CD4-positive, CD25-positive, alpha-beta regulatory T cell (primary cell): ENCODE results near the gene NLRP14. TPM values are rescaled to one million over a fixed set of nuclear protein-coding genes. Genes with fewer than 3 reads are reported as not detected.

ENCODE experiments used
- ATAC-seq, 2 donors: fragments of 150-1000 bp; cut with Tn5 transposase; one replicate each; pipeline ENCODE4 v1.10.0; 2021; ENCODE audit warnings: low read depth in 2 of 2, moderate number of reproducible peaks in 2 of 2, moderate library complexity in 1 of 2
- DNase-seq, 3 donors: peaks; one replicate each; pipeline versions ENCODE4 v3.0.0 to v3.0.0-alpha.2; 2012 to 2022; ENCODE audit warnings: mixed read lengths in 1 of 3
- H3K27ac ChIP-seq: one replicate; pipeline ENCODE4 v1.7.0; 2013; ENCODE audit warnings: mild to moderate bottlenecking, low read length; ENCODE audit not compliant: insufficient read depth, poor library complexity, severe bottlenecking
- H3K27me3 ChIP-seq: one replicate; pipeline ENCODE4 v1.7.0; 2013; ENCODE audit warnings: low read length; ENCODE audit not compliant: control insufficient read depth, insufficient read depth
- H3K36me3 ChIP-seq: one replicate; pipeline ENCODE4 v1.7.0; 2013; ENCODE audit warnings: mild to moderate bottlenecking, low read length, moderate library complexity; ENCODE audit not compliant: control insufficient read depth, insufficient read depth
- H3K4me1 ChIP-seq: 2 replicates; pipeline ENCODE4 v1.7.0; 2013; ENCODE audit warnings: mild to moderate bottlenecking, low read length; ENCODE audit not compliant: insufficient read depth, control insufficient read depth, poor library complexity, severe bottlenecking
- H3K4me3 ChIP-seq: one replicate; pipeline ENCODE4 v1.7.0; 2013; ENCODE audit warnings: low read depth, mild to moderate bottlenecking, low read length, moderate library complexity
- H3K9me3 ChIP-seq, 2 experiments: 1 replicate in 1 of 2; 2 replicates in 1 of 2; pipeline ENCODE4 v1.7.0; 2013; ENCODE audit warnings: low read length in 2 of 2, mild to moderate bottlenecking in 1 of 2, moderate library complexity in 1 of 2; ENCODE audit not compliant: control insufficient read depth in 2 of 2
- H3K27ac Mint-ChIP-seq, 3 donors: one replicate each; pipeline ENCODE4 v1.8.0; 2020 to 2022; ENCODE audit warnings: mild to moderate bottlenecking in 3 of 3, mixed read lengths in 3 of 3, moderate library complexity in 2 of 3
- H3K27me3 Mint-ChIP-seq: one replicate; pipeline ENCODE4 v1.8.0; 2022; ENCODE audit warnings: mild to moderate bottlenecking, mixed read lengths
- H3K36me3 Mint-ChIP-seq: one replicate; pipeline ENCODE4 v1.8.0; 2020; ENCODE audit warnings: mixed read lengths
- H3K4me1 Mint-ChIP-seq, 4 donors: one replicate each; pipeline ENCODE4 v1.8.0; 2020 to 2022; ENCODE audit warnings: mixed read lengths in 4 of 4, mild to moderate bottlenecking in 1 of 4
- H3K4me3 Mint-ChIP-seq, 4 donors: one replicate each; pipeline ENCODE4 v1.8.0; 2020 to 2022; ENCODE audit warnings: mild to moderate bottlenecking in 4 of 4, mixed read lengths in 4 of 4, moderate library complexity in 3 of 4
- H3K9me3 Mint-ChIP-seq, 7 donors: one replicate each; pipeline ENCODE4 v1.8.0; 2020 to 2022; ENCODE audit warnings: mixed read lengths in 7 of 7, mild to moderate bottlenecking in 3 of 7, moderate library complexity in 2 of 7
- polyA plus RNA-seq, 4 donors: library from polyadenylated mRNA; unstranded; fragments of 300-500 nt; fragmentation: Illumina TruSeq; gene quantifications; one replicate each; pipeline ENCODE4 v1.2.3, GENCODE V29; 2021
- total RNA-seq: library from RNA; stranded (reverse); gene quantifications from one replicate; pipeline ENCODE4 v1.2.3, GENCODE V29; 2022

NLRP14 gene
- total RNA-seq, result not detected
- not detected for polyA plus RNA-seq

- H3K27ac Mint-ChIP-seq, result no peak within 1 kb of the TSS
- Histone ChIP-seq H3K4me3 (no peak within 1 kb of the TSS), H3K36me3 (no peaks in the 10 kb centered on the region), H3K9me3 (no peaks in the 10 kb centered on the region), H3K27ac (no peak within 1 kb of the TSS), H3K4me1 (no peaks in the 10 kb centered on the region), H3K27me3 (peaks cover 9% of the 10 kb centered on the region)
- peaks cover 0 to 2% (median 0%) of the 10 kb centered on the region in 7 donors for H3K9me3 Mint-ChIP-seq
- peaks cover 29% of the 10 kb centered on the region for H3K27me3 Mint-ChIP-seq
- ATAC-seq (no peak), DNase-seq (no peak)
- peak within 1 kb of the TSS in 1 of 4 donors; percentile 24 for H3K4me3 Mint-ChIP-seq
- peaks cover 0 to 3% (median 0%) of the 10 kb centered on the region in 4 donors for H3K4me1 Mint-ChIP-seq
- no peaks in the 10 kb centered on the region for H3K36me3 Mint-ChIP-seq
Observed at GRCh38 chr11:7020183-7020917, at the start of gene NLRP14, which contains the start of gene ZNF214. NLRP14 (plus strand) TSS chr11:7020479; CDS start chr11:7038587, 18,108 bp downstream. ZNF214 (minus strand) TSS chr11:7020346; CDS start chr11:7002835, 17,511 bp downstream.

GRCh38 chr11:6979365-6979764 is 40.9 kb upstream of the NLRP14 start:
- Histone ChIP-seq H3K4me3 (no peak overlapping the region), H3K4me1 (no peaks in the 10 kb centered on the region), H3K36me3 (no peaks in the 10 kb centered on the region), H3K27ac (no peak overlapping the region), H3K27me3 (no peaks in the 10 kb centered on the region), H3K9me3 (no peaks in the 10 kb centered on the region)
- Mint-ChIP-seq H3K4me3 (no peak overlapping the region), H3K27me3 (peaks cover 9% of the 10 kb centered on the region), H3K27ac (no peak overlapping the region), H3K4me1 (no peaks in the 10 kb centered on the region), H3K9me3 (peaks cover 0 to 2% (median 0%) of the 10 kb centered on the region in 7 donors), H3K36me3 (no peaks in the 10 kb centered on the region)
- ATAC-seq (no peak), DNase-seq (no peak)

- no peaks in the 10 kb centered on the region for H3K27me3 ChIP-seq
- no peaks in the 10 kb centered on the region for H3K9me3 ChIP-seq
- H3K36me3 ChIP-seq, result no peaks in the 10 kb centered on the region
- no peaks in the 10 kb centered on the region for H3K4me1 ChIP-seq
- Mint-ChIP-seq H3K27ac (no peak overlapping the region), H3K36me3 (no peaks in the 10 kb centered on the region), H3K9me3 (peaks cover 0 to 5% (median 0%) of the 10 kb centered on the region in 7 donors), H3K4me3 (no peak overlapping the region), H3K4me1 (no peaks in the 10 kb centered on the region), H3K27me3 (no peaks in the 10 kb centered on the region)
- DNase-seq (no peak), ATAC-seq (no peak)
- H3K4me3 ChIP-seq, result no peak overlapping the region
- H3K27ac ChIP-seq, result no peak overlapping the region
Observed at GRCh38 chr11:6986487-6986886, 33.8 kb upstream of the NLRP14 start.

- Histone ChIP-seq H3K4me1 (no peaks in the 10 kb centered on the region), H3K4me3 (no peak overlapping the region), H3K27ac (no peak overlapping the region), H3K9me3 (no peaks in the 10 kb centered on the region), H3K27me3 (no peaks in the 10 kb centered on the region), H3K36me3 (no peaks in the 10 kb centered on the region)
- no peak overlapping the region for H3K27ac Mint-ChIP-seq
- H3K9me3 Mint-ChIP-seq, result peaks cover 0 to 5% (median 0%) of the 10 kb centered on the region in 7 donors
- DNase-seq (no peak), ATAC-seq (no peak)
- no peaks in the 10 kb centered on the region for H3K36me3 Mint-ChIP-seq
- H3K27me3 Mint-ChIP-seq, result no peaks in the 10 kb centered on the region
- no peak overlapping the region for H3K4me3 Mint-ChIP-seq
- H3K4me1 Mint-ChIP-seq, result no peaks in the 10 kb centered on the region
Observed at GRCh38 chr11:6988506-6988905, 31.8 kb upstream of the NLRP14 start.

GRCh38 chr11:6991227-6991626 is 29.1 kb upstream of the NLRP14 start:
- H3K27me3 ChIP-seq, result no peaks in the 10 kb centered on the region
- no peak overlapping the region for H3K4me3 ChIP-seq
- ATAC-seq (no peak), DNase-seq (no peak)
- no peaks in the 10 kb centered on the region for H3K4me1 Mint-ChIP-seq
- no peak overlapping the region for H3K27ac Mint-ChIP-seq
- H3K36me3 Mint-ChIP-seq, result no peaks in the 10 kb centered on the region
- H3K27ac ChIP-seq, result no peak overlapping the region
- no peaks in the 10 kb centered on the region for H3K36me3 ChIP-seq
- no peaks in the 10 kb centered on the region for H3K9me3 ChIP-seq
- H3K4me3 Mint-ChIP-seq, result no peak overlapping the region
- no peaks in the 10 kb centered on the region for H3K4me1 ChIP-seq
- H3K9me3 Mint-ChIP-seq, result peaks cover 0 to 3% (median 0%) of the 10 kb centered on the region in 7 donors
- H3K27me3 Mint-ChIP-seq, result no peaks in the 10 kb centered on the region

GRCh38 chr11:6992026-6992425 is 28.3 kb upstream of the NLRP14 start:
- Histone ChIP-seq H3K4me3 (no peak overlapping the region), H3K4me1 (no peaks in the 10 kb centered on the region), H3K36me3 (no peaks in the 10 kb centered on the region), H3K9me3 (no peaks in the 10 kb centered on the region), H3K27ac (no peak overlapping the region), H3K27me3 (no peaks in the 10 kb centered on the region)
- H3K9me3 Mint-ChIP-seq, result no peaks in the 10 kb centered on the region
- H3K4me3 Mint-ChIP-seq, result no peak overlapping the region
- ATAC-seq (no peak), DNase-seq (no peak)
- H3K27ac Mint-ChIP-seq, result no peak overlapping the region
- H3K36me3 Mint-ChIP-seq, result no peaks in the 10 kb centered on the region
- no peaks in the 10 kb centered on the region for H3K27me3 Mint-ChIP-seq
- no peaks in the 10 kb centered on the region for H3K4me1 Mint-ChIP-seq

GRCh38 chr11:6992457-6993417 is 27.5 kb upstream of the NLRP14 start:
- Histone ChIP-seq H3K36me3 (no peaks in the 10 kb centered on the region), H3K4me3 (no peak overlapping the region), H3K4me1 (no peaks in the 10 kb centered on the region), H3K27ac (no peak overlapping the region), H3K9me3 (no peaks in the 10 kb centered on the region), H3K27me3 (no peaks in the 10 kb centered on the region)
- Mint-ChIP-seq H3K36me3 (no peaks in the 10 kb centered on the region), H3K9me3 (peaks cover 0 to under 1% (median 0%) of the 10 kb centered on the region in 7 donors), H3K4me1 (no peaks in the 10 kb centered on the region), H3K27me3 (no peaks in the 10 kb centered on the region), H3K4me3 (no peak overlapping the region), H3K27ac (no peak overlapping the region)
- ATAC-seq, result no peak
- no peak for DNase-seq
